SIG-M5 treated with dmso at 0.1 percent for 504 hours (cell line): ENCODE measurements around the gene RAD52.
"Not testable (repeated sequence)": the region's sequence is repeated elsewhere in the genome, so short reads cannot be mapped to it uniquely, and the experiment has no call there.

Experiments used
- DNase-seq: peaks from one replicate; lab custom pipeline; 2025; ENCODE audit not compliant: unreplicated experiment; lab: John Stamatoyannopoulos, UW

RAD52 gene

GRCh38 chr12:967641-968040 is 18.1 kb upstream of the RAD52 start:
- DNase-seq = no peak

GRCh38 chr12:966724-967123 is 17.2 kb upstream of the RAD52 start:
- peak; percentile 77 for DNase-seq

GRCh38 chr12:958588-959123 is 9.2 kb upstream of the RAD52 start:
- no peak for DNase-seq

- DNase-seq = no peak
These were observed 6.4 kb upstream of the RAD52 start for GRCh38 chr12:955939-956338.

GRCh38 chr12:954741-955140 is 5.2 kb upstream of the RAD52 start:
- no peak for DNase-seq

DNA sequence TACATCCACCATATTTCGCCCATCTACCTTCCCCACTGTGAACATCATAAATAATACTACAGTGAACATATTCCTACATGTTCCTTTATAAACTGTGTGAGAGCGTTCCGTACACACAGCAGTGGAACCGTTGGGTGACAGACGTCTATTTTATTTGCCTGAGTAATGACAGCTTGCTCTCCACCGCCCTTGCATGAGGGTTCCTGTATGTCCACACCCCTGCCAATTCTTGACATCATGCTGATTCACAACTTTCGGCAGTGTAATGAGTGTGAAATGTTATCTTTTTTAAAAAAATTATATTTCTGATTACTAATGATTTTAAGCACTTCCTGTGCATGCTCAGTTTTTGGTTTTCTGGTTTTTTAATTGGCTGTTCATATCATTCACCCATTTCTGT is 4.3 kb upstream of the RAD52 start:
- no peak for DNase-seq

- no peak for DNase-seq
These were observed 1.7 kb upstream of the RAD52 start for GRCh38 chr12:951176-951575.

GRCh38 chr12:948238-948637 is 1.3 kb downstream of the RAD52 start:
- no peak for DNase-seq

- DNase-seq = peak; percentile 32
These were observed 2.9 kb downstream of the RAD52 start for GRCh38 chr12:946631-947030.

DNA sequence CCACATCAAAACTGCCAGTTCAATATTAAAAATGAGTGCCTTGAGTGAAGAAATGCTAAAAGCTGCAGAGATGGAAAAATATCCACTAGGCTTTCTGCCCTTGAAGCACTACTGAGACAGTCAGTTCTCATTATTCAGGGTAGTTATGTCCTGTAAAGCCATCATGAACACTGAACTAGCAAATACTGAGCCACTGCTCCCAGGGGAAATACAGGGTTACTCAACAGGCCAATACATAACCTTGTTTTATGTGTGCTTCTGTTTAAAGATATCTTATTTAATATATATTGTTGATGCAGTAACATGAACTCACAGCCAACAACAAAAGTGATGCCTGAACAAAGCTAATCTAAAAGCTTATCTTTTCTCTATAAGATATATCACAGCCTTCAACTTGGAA is 3.3 kb downstream of the RAD52 start:
- DNase-seq = no peak

- DNase-seq = no peak
These were observed 5.3 kb downstream of the RAD52 start for GRCh38 chr12:944211-944610.

GRCh38 chr12:943051-943450 is 6.4 kb downstream of the RAD52 start:
- DNase-seq = no peak

GRCh38 chr12:938810-939209 is 10.7 kb downstream of the RAD52 start:
- DNase-seq = no peak

GRCh38 chr12:936377-937345 is 12.8 kb downstream of the RAD52 start:
- no peak for DNase-seq

GRCh38 chr12:935891-936290 is 13.6 kb downstream of the RAD52 start:
- not testable (repeated sequence) for DNase-seq

GRCh38 chr12:931591-931990 is 17.9 kb downstream of the RAD52 start:
- DNase-seq = no peak

- DNase-seq = no peak
These were observed 18.4 kb downstream of the RAD52 start for GRCh38 chr12:931060-931459.

- no peak for DNase-seq
These were observed 22.9 kb downstream of the RAD52 start for GRCh38 chr12:926641-927040.

DNA sequence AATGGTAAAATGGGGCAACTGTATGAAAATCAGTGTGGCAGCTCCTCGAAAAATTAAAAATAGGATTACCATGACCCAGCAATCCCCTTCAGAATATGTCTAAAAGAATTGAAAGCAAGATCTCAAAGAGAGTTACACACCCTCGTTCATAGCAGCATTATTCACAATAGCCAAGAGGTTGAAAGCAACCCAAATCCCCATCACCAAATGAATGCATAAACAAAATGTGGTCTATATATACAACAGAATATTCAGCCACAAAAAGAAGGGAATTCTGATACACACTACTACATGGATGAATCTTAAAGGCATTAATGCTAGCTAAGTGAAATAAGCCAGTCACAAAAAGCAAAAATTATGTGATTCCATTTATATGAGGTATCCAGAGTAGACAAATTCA is 27.2 kb downstream of the RAD52 start:
- no peak for DNase-seq

- no peak for DNase-seq
These were observed 28.8 kb downstream of the RAD52 start for GRCh38 chr12:920676-921075.

DNA sequence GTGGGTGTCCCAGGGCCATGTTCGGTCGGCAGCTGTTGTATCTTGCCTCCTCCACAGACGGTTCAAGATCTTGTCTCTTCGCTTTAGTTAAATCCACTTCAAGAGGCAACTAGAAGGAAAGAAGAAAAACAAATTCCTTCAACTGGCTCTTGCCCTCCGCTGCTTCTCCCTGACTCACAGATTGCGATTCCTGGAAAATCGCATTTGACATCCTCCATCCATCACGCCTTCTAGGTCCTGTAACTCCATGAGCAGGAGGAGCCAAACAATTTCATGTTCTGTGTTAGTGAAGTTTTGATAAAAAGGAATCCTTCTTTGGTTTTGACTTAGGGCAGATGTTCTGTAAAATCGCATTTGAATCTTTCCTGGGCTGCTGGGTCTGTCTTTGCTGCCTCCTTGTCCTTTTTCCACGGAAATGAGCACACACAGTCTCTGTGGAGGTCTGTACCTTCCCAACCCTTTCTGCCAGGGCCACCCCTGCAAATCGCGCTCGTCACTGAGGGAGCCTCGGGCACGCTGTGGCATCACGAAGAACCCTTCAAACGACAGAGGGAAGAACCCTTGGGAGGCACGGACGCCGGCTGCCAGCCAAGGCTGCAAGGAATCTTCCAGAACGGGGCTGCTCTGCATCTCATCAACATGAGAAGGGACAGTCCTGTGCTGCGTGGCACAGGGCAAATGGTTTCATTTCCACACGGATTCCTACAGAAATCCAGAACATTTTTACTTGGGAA is 32.6 kb downstream of the RAD52 start:
- DNase-seq = no peak

DNA sequence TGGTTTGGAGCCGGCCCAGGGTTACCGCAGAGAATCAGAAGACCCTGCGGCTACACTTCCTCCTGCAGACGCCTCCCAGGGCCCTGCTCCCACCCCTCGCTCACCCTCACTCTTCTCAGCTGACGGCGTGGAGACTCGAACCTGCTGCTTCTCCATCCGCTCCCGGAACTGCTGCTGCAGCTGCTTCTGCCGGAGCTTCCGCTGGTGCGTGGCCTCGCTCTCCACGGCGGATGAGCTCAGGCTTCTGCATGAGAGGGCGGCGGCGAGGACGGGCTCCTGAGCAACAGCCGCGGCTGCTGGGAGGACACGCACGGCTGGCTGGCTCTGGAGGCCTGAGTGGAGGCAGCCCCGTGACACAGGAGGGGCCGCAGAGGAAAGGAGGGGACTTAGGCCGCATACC is 33.3 kb downstream of the RAD52 start:
- DNase-seq = no peak
